ENCODE data around the gene NXPH4.
A peak's percentile ranks its signal among the peaks of the same experiment; 100 is the strongest.

The NXPH4 gene

DNA sequence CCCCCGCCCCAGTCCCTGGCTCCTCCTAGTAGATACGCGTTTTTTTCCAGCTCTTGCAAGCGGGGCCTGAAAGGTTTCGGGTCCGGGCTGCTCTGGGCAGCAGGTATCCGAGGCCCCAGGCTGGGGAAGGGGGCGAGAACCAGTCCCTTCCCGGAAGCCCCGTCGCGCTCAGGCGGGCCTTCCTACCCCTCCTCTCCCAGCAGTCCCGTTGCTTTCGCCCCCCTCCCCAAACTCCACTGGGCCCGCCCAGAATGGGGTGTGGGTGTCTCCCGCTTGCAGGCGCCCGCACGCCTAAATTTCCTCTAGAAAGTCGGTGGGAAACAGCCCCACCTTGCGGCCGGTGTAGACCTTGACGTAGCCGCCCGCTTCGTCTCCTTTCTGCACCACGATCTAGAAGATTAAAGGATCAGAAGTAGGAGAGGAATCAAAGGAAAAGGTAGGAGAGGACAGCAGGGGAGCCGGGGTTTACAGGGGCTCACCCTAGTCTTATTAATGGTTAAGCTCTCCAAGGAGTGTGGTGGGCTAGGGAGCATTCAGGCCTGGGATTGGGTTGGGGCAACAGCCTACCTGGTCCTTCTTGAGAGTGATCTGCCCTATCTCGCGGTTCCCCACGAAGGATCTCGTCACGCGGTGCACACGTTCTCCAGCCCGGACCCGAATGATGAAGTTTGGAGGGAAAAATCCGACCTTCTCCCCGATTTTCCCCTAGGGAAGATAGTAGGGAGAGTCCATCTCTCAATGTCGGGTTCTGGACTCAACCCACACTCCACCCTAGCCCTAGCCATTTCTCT lies 27.1 kb downstream of the NXPH4 start:
- DNase-seq (ENCODE audit: low read depth): peak; percentile 69

DNA sequence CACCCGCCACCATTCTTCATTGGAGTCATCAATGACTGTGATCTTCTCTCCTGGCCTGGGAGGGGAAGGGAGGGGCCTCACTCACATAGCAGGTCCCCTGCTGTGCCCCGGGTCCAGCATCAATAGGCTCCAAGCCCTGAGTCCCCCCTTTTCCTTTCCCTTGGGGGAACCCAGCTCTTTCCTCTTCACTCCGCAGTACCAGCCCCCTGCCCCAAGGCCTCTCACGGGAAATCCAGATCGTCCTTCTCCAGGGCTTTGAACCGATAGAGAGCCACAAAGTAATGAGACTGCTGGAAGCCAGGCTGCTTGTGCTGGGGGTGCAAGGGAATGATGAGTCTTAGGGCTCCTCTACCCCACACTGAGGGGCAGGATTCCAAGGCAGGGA lies 27.7 kb downstream of the NXPH4 start:
- no peak for DNase-seq (ENCODE audit: low read depth)

DNA sequence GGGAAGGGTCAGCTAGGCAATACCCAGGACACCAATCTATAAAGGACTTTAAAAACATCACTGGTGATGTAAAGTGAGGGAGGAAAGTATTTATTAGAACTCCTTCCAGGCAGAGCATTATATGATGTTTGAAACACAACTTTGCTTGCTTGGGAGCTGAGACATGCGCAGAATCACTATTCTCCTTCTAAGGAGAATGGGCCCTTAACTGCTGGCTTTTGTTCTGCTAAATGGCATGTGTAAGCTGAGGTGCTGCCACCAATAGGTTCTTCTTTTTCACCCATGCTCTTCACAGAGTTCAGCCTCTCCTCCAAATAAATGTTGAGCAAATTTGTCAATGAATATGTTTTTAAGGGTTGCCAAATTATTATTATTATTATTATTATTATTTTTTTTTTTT lies 30.4 kb downstream of the NXPH4 start:
- DNase-seq (ENCODE audit: low read depth): no peak

DNA sequence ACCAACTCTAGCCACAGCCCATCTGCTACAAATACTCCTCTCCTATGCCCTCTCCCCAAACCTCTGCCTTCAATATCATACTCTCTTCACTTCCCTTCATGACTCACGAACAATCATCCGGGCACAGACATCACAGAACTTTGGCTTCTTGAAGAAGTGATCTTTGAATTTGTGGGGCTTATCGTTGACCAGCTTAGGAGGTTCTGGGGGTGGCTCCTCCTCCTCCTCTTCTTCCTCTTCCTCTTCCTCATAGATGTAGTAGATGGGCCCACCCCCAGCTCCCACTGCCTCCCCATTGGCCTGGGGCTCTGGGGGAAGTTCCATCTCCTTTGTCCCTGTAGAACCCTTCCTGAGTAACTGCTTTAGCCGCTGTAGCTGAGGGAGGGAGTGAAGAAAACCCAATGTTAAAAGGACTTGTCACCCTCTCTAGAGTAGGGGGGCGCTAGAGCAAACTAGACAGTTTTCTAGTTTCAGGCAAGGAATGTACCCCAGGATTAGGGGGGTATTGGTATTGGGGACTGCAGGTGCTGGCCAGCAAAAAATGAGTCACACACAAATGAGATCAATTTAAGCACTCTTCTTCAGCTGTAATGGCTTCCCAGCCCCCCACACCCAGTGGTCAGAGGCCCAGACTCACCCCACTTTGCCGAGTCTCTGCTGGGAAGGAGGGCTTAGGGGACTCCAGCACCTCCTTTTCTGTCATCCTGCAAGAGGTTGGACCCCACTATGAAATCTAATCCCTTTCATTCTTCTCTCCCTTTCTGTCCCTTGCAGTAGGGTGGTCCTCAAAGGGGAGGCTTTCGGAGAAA lies 32.5 kb downstream of the NXPH4 start:
- DNase-seq (ENCODE audit: low read depth): no peak

DNA sequence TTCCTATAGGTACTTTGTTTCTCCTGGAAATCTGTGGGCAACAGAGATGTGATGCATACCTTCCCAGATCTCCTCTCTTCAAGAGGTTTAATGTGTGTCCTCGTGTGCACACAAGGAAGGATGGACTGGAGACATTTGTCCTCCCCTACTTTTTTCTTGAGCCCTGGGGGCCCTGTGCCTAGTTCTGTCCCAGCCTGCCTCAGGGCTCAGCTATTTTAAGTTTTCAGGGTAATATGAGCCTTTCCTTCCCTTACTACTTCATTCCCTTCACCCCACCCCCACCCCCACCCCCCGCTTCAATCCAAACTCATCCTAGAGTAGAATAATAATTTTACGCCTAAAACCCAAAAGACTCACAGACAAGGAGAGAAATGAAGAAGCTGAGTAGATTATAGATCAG lies 33.9 kb downstream of the NXPH4 start:
- DNase-seq (ENCODE audit: low read depth): no peak

DNA sequence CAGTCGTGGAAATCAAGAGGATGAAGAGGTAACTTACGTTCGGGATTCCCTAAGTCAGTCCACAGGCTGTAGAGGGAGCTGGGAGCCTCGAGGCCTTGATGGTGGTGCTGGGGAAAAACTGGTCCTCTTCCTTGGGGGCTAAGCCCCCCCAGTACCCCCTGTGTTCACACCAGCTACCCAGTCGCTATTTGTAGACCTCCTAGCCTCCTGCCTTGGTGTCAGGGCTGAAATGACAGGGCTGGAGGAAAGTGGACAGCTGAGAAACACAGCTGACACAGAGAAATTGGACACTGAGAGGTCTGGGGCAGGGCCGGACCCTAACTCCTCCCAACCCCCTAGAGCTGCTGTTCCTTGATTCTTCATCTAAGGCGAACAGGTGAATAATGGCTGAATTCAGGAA lies 34.4 kb downstream of the NXPH4 start, which contains the start of gene STAC3:
STAC3 (minus strand) TSS at position 232 of the 400 bp plus-strand sequence. CDS start 1,551 bp downstream, outside the sequence.
- DNase-seq (ENCODE audit: low read depth): no peak

DNA sequence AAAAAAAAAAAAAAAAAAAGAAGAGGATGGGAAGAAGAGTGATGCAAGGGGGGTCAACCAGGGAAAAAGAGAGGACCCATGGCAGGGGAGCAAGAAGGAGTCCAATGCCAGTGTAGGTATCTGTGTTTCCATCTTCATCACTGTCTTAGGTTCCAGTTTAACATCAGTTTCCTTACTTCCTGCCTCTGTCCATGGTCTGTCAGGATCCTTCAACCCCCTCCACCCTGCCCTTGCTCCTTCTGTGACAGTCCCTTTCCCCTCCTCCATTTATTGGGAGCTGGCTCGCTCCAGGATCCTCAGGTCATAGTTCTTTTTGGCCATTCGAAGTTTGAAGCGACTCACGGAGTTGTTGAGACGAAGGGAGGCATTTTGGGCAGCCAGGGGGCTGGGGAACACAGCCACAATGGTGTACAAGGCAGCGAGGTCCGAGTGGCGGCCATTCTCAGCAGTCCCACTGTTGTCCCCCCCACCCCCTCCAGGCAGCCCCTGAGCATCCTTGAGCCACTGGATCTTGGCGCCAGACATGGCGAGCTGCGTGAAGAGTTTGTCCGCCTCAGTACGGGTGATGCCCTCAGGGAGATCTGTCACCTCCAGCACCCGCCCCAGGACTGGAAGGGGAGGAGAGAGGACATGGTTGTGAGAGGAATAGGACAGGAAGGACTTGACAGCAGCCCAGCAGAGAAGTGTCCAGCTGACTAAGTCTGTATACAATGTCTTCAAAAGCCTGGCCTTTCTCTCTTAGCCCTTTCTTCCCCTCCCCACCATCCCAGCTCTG lies 38.1 kb downstream of the NXPH4 start:
- no peak for DNase-seq (ENCODE audit: low read depth)

DNA sequence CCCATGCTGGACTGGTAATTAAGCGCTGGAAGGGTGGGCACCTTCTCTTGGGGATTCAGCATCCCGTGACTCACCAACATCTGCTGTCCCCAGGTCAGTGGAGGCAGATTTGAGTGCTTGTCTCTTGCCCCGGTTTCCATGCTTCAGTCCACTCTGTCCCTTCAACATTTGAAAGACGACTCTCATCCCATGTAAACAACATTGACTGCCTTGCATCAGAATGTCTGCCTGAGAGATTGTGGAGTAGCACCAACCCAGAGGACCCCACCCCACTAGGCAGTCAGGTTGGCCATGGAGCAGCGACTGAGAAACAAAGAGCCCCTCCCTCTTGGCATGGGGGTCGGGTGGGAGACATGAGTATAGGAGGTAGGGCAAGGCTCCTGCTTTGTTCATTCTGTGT lies 39.3 kb downstream of the NXPH4 start:
- DNase-seq (ENCODE audit: low read depth): no peak

DNA sequence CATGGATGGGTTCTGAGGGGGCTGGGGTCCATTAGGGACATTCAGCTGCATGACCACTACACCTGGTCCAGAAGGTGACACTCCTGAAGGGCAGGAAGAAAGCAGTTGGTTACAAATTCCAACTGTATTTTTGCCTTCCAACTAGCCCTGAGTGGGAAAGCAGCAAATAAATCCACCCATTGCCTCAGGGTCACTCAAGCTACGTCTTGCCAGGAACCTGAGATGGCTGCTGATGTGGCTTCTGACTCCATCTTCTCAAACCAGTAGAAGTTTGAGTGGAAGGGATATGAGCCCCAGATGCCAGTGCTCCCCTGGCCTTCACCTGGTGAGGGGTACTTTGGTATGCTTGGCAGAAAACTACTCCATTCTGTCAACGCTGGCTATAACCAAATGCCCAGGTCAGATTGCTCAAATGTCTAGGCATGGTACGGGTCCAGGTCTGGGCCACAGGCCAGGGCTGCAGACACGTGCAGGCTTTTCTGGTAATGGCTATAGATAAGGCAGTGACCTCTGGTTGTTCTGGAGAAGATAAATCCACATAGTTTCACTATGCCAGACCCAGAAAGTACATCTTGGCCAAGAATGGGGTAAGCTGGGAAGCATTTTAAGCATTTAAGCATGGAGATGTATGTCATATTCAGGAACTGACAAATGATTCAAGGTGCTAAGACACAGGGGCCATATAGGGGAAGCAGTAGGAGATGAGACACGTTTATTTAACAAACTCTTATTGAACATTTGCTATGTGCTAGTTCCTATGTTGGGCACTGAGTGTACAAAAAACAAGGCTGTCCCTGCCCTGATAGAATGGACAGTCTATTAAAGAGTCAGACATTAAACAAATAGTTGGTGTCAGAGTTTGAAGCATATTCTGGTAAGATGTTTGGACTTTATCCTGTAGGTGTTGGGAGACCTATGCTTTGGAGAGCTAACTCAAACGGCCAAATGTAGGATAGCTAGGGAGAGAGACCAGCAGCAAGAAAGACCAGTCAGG lies 42.7 kb downstream of the NXPH4 start:
- DNase-seq (ENCODE audit: low read depth): no peak

DNA sequence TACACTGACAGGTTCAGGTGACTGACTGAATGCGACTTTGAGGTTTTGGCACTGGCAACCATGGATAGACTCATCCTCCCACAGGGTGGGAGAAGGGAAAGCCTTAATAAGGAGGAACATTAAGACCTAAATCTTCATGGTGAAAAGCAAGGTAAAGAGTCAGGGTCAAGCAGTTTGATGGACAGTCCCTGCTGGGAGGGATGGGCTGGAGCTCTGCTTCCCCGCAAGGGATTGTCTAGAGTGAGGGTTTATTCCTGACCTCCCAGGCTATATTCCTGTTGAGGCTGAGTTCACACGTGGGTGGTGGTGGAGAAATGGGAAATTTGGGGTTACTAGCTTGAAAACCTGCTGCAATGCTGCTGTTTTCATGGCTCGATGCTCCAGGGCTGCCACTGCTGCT lies 43.8 kb downstream of the NXPH4 start:
- DNase-seq (ENCODE audit: low read depth): no peak

DNA sequence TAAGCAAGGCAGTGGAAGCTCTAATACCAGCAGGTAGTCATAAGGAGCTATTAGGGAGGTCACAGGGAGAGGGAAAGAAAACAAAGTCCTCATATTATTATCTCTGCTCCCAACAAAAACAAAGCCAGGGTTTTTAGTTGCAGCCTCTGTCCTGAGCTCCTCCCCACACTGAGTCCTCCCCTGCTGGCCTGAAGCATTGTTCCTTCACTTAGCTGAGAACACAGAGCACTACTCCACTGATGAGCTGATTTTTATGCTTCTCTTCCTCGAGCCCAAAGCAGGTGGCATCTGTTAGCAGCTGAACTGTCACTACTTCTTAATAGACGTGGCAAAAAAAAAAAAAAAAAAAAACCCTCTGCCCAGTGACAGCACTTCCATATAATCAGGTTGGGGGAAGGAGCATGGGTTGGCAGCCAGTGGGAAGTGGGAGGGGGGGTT lies 44.9 kb downstream of the NXPH4 start:
- no peak for DNase-seq (ENCODE audit: low read depth)

DNA sequence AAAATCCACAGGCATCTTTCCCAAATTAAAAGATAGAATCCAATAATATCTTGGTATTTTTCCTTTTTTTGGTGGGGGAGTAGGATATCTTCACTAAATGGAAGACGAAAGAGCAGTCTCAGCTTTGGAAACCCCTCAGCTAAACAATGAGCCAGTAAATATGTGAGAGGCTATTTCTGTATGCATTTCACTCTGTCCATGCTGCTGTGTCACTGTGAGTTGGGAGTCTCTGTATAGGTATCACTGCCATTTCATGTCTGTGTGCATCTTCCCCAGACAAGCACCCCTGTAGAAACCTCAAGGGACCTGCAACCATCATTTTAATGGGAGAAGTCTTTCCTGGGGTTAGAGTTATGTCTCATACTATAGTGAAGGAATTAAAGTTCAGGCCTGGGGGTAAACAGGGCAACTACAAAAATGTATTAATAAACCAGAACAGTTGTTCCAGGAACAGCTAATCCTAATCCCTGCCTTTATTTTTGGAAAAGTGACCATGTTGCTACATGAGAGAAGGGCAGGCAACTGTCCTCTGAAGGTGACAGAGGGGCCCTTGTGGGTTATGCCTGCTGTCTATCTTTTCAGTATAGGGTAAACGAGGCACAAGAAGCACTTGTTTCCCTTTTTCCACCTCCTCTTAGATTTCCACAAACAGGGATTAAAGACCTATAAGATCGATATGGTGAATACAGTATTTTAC lies 45.7 kb downstream of the NXPH4 start:
- no peak for DNase-seq (ENCODE audit: low read depth)

DNA sequence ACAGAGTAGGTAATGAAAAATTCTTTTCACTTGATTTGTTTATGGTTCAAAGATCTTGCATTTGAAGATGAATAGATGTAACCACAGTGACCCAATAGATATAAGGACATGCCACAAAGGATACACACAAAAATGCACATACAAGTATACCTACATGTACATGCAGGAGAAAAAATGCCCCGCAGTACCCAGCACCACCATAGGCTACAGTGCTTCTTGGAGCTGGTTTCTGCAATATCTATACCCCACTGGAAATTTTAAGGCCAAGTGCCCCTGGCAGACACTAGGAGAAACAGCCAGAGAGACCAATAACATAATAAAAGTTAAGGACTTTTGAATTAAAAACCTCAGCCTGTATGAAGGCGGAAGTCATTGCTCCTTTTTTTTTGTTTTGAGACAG lies 46.5 kb downstream of the NXPH4 start:
- DNase-seq (ENCODE audit: low read depth): no peak

DNA sequence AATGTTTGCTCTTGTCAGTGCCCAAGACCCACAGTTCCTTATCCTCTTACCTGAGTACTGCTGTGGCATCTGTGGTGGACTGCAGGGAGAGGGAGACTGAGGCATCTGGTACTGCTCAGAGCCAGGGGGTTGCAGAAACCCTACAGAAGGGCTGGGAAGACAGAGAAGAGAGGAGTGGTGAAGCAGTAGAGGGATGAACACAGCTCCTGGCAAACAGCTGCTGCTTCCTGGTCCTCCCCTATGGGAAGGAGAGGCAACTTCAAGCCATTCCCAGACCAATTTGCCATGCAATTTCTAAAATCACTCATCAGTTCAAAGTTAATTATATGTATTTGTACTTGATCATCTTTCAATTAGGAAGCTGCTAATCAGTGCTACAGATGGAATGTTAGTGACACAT lies 50.1 kb downstream of the NXPH4 start:
- no peak for DNase-seq (ENCODE audit: low read depth)

DNA sequence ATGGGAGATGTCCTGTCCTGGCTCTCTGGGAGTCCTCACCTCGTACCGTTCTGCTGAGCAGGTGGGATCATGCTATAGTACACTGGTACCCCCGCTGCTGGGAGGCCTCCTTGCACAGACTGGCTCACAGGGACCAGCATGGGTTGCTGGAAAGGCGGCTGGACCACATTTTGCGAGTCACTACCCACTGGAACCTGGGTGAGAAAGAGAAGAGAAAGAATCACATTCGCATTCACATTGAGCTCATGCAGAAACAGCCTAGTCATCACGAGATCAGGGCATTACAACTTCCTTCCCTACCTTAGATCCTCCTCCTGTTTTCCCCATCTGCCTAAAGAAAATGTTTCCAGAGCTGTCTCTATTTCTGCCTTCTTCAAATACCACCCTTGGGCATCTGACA lies 51.7 kb downstream of the NXPH4 start:
- no peak for DNase-seq (ENCODE audit: low read depth)

DNA sequence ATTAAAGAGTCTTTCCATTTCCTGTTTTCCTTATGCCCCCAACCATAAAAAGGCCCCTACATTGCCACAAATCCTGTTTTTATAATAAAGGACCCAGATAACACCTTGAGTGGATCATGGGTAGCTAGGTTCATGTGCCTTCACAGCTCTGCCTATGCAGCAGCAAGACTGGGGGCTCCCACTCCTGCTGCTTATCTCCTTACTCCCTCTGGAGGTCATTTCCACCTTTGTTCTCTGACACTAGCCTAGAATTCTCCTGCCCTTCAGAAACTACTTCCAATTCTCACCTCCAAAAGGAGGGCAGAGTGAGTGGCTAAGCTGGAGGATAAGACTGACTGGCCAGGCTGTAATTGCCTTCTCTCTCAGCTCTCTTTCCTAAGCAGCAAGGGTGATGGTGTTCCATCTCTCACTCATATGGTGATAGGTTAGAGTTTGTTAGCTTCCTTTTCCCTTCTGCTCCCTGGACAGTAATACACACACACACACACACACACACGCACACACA lies 54.4 kb downstream of the NXPH4 start:
- no peak for DNase-seq (ENCODE audit: low read depth)

DNA sequence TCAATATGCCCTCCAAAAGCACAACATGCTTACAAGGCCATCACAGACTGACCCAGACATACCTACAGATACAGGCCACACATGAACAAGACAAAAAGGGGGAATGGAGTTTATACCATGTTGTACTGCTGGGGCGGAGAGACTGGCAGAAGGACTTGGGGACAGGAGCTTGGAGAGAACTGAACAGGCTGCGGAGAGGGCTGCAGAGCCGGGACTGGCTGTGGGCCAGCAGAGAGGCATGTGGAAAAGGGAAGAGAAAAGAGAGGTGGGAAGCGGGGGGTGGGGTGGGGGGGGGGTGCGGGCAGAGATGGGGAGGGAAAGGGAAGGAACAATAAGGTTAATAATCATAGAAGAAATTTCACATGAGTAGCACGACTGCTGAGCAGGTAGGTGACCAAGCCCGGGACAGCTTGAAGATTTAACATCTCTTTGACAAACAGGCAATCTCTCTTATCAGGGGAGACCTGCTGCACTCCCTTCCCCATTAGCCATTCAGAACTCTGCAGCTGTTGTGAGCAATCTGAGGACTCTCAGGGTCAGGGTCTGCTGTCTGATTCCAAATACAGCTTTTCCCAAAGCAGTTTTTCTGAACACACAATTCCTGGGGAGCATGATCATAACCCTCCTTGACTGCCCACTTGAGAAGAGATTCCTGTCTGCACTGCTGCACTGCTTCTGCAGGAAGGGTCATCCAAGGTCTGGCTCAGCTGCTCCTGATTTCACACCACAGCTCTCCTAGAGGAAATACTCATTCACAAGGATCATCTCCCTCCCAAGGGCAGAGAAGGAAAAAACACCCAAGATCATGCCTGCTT lies 56.0 kb downstream of the NXPH4 start:
- no peak for DNase-seq (ENCODE audit: low read depth)

DNA sequence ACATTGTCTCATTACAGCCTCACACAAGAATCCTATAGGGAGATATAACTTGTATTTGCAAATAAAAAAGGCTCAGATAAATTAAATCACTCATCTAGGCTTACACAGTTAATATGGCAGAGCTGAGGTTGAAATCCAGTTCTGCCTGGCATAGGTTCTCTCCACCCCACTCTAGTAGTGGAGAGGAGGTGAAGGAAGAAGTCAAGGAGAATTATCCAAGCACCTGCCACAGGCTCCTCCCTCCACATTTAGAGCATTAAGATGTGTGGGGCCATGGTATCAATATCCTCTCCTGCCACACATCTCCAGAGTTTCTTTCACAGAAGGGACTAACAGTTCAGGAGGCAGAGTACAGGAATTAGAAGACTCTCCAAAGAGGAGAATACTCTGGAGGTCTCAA lies 56.9 kb downstream of the NXPH4 start:
- no peak for DNase-seq (ENCODE audit: low read depth)

All from stimulated activated CD4-positive, alpha-beta T cell treated with anti-CD3 and anti-CD28 coated beads, Interleukin-2, amount 100 ng/mL, for 4 hours (primary cell).